CD1c-positive myeloid dendritic cell (primary cell): Measurements from ENCODE around the gene TAF7.
"Not testable (repeated sequence)": the region's sequence is repeated elsewhere in the genome, so short reads cannot be mapped to it uniquely, and the experiment has no call there.

Source experiments
- DNase-seq: peaks from one replicate; pipeline ENCODE4 v3.0.0-alpha.2; 2016; ENCODE audit errors: extremely low spot score

TAF7 gene, protein sequence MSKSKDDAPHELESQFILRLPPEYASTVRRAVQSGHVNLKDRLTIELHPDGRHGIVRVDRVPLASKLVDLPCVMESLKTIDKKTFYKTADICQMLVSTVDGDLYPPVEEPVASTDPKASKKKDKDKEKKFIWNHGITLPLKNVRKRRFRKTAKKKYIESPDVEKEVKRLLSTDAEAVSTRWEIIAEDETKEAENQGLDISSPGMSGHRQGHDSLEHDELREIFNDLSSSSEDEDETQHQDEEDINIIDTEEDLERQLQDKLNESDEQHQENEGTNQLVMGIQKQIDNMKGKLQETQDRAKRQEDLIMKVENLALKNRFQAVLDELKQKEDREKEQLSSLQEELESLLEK

DNA sequence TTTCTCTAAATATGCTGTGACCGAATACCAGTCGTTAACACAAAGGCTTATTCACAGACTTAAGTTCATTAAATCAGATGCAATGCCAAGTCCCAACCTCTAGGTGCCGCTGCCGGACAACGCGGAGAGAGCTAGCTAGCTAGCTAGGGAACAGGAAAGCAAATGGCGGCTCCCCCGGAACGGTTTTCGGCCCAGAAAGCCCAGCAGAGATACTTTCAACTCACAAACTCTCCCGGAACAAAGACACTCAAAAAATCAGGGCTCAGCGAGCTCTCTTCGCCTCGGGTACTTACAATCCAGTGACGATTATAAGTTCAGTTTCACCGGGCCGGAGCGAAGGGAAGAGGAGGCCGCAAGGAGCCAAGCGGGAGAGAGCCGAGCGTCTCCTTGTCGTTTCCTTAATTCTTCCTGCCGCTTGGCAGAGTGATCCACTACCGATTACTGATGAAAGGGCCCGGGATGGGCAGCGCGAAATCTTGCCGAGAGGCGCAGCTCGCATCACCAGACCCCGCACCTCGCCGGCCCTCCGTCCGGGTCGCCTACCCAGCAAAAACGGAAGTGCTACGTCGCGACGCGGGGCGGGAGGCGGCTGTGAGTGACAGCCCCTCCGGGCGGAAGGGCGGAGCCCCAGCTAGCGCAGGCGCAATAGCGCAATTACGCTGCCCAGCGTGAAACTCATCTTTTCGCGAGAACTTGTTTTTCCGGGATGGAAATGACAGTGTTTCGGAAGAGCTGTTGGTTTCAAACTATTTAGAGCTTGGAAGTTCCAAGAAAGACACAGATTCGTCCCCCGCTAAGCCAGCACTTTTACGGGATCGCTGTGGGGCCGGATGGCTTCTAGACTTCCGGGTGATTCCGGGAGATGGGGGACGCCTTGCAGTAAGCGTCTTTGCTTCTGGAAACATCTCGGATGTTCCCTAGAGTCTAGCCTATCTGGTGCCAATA is at the start of gene TAF7:
Gene TAF7, minus strand, starts transcription at position 560 of the 945 bp plus-strand sequence. CDS start 740 bp downstream, outside the sequence.
- DNase-seq, result peak; percentile 97

DNA sequence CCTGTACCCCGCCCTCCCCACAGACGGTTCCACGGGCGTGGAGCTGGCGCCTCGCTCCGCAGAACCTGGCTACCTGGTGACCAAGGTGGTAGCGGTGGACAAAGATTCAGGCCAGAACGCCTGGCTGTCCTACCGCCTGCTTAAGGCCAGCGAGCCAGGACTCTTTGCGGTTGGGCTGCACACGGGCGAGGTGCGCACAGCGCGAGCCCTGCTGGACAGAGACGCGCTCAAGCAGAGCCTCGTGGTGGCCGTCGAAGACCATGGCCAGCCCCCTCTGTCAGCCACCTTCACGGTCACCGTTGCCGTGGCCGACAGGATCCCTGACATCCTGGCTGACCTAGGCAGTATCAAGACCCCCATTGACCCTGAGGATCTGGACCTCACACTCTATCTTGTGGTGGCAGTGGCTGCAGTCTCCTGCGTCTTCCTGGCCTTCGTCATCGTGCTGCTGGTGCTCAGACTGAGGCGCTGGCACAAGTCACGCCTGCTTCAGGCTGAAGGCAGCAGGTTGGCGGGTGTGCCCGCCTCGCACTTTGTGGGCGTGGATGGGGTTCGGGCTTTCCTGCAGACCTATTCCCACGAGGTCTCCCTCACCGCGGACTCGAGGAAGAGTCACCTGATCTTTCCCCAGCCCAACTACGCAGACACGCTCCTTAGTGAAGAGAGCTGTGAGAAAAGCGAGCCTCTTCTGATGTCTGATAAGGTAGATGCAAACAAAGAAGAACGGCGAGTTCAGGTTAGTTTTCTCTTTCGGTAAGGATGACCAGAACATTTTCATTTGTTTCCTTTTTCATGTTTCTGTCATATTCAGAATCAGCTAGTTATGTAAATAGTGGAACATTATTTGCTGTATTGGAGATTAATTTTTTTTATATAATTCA is 45.7 kb upstream of the TAF7 start:
- no peak for DNase-seq

DNA sequence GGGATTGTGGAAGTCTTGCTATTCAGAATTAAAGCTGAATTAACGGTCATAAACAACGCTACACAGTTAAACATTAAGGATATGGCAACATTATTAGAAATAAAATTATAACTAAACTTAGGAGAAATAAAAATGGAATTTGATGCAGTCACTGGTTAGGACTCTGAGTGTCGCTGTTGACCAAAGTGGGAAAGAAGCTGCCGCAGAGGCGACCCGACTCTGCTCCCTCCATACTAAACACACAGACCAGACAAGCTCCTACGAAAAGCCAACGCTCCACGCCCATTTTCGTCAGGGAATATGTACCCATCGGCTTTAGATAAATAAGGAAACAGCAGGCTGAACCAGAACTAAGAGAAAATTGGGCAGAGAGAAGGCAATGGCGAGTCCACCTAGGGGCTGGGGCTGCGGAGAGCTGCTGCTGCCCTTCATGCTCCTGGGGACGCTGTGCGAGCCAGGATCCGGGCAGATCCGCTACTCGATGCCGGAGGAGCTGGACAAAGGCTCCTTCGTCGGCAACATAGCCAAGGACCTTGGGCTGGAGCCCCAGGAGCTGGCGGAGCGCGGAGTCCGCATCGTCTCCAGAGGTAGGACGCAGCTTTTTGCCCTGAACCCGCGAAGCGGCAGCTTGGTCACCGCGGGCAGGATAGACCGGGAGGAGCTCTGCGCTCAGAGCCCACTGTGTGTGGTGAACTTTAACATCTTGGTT is 43.5 kb upstream of the TAF7 start, which contains the start of gene PCDHGA5:
Gene PCDHGA5, plus strand, starts transcription at position 211 of the 709 bp plus-strand sequence. Its CDS starts 169 bp downstream, at position 380.
- no peak for DNase-seq

DNA sequence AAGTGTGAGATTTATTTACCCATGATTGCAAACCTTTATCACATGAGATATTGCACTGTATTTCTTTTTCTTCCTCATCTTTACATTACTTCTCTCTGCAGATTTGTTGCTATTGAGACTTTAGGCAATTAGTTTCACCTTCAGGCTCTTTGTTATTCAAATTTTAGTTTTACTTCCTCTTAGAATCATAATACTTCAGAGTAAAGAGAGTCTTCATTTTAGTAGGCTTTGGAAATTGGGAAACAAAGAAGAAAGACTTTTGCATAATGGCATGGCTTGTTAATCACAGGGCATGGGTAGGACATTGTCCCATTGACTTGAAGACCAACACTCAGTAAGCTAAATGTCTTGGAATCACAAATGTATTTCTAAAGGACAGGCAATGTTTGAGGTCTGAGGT is 42.1 kb upstream of the TAF7 start:
- no peak for DNase-seq

DNA sequence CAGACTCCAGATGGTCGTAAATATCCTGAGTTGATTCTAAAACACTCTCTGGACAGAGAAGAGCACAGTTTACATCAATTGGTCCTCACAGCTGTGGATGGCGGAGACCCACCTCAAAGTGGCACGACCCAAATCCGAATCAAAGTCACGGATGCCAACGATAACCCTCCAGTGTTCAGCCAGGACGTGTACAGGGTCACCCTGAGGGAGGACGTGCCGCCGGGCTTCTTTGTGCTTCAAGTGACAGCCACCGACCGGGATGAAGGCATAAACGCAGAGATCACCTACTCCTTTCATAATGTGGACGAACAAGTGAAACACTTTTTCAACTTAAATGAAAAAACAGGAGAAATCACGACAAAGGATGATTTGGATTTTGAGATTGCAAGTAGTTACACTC is 40.1 kb upstream of the TAF7 start:
- no peak for DNase-seq

DNA sequence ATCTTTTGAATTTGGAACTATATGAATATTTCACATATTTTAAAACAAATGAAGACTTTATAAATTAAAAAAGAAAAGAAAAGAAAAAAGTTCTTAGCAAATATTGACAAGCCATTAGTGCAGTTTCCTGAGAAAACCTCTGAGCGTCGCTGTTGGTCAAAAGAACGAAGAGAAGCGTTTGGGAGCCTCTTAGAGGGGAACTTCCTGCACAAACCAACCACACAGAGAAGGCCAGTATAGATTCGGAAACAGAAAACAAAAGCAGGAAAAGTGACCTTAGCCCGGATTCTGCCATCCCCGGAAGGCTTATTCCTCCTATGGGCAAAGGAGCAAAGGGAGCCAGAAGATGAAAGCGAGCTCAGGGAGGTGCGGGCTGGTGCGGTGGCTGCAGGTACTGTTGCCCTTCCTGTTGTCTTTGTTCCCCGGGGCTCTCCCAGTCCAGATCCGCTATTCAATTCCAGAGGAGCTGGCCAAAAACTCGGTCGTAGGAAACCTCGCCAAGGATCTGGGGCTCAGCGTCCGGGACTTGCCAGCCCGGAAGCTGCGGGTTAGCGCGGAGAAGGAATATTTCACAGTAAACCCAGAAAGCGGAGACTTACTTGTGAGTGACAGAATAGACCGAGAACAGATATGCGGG is 39.3 kb upstream of the TAF7 start, which contains the start of gene PCDHGB2:
Gene PCDHGB2, plus strand, starts transcription at position 205 of the 637 bp plus-strand sequence. Its CDS starts 142 bp downstream, at position 347.
- DNase-seq, result peak; percentile 49

DNA sequence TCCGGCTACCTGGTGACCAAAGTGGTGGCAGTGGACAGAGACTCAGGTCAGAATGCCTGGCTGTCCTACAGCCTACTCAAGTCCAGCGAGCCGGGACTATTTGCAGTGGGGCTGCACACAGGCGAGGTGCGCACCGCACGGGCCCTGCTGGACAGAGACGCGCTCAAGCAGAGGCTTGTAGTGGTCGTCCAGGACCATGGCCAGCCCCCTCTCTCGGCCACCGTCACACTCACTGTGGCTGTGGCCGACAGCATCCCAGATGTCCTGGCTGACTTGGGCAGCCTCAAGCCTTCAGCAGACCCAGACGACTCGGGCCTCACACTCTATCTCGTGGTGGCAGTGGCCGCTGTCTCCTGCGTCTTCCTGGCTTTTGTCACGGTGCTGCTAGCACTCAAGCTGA is 36.4 kb upstream of the TAF7 start:
- no peak for DNase-seq

DNA sequence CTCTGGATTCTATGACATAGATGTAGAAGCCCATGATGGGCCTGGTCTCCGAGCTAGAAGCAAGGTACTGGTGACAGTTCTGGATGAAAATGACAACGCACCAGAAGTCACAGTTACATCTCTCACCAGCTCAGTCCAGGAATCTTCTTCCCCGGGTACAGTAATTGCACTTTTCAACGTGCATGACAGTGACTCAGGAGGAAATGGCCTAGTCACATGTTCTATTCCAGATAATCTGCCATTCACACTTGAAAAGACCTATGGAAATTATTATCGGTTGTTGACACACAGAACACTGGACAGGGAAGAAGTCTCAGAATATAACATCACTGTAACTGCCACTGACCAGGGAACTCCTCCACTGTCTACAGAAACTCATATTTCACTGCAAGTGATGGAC is 35.5 kb upstream of the TAF7 start:
- no peak for DNase-seq

DNA sequence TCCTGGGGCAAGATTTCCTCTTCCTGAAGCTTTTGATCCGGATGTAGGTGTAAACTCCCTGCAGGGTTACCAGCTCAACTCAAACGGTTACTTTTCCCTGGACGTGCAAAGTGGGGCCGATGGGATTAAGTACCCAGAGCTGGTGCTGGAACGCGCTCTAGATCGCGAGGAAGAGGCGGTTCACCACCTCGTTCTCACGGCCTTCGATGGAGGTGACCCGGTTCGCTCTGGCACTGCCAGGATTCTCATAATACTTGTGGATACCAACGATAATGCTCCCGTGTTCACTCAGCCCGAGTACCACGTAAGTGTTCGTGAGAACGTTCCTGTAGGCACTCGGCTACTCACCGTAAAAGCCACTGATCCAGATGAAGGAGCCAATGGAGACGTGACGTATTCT is 35.1 kb upstream of the TAF7 start:
- DNase-seq, result no peak

DNA sequence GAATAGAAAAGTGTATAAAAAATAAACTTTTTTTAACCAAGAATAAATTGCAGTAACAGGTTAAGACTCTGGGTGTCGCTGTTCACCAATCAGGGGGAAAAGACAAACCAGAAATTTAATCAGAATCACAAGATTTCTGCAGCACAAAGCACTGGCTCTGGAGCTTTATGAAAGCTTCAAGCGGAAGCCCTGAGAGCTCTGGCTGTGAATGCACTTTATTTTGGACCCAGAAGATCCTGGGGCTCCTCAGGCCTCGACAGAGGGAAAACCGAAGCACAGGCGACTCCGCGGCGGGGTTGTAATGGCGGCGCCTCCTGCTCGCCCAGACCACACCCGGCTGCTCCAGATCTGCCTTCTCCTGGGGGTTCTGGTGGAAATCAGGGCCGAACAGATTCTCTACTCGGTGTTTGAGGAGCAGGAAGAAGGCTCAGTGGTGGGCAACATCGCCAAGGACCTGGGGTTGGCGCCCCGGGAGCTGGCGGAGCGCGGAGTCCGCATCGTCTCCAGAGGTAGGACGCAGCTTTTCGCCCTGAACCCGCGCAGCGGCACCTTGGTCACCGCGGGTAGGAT is 34.4 kb upstream of the TAF7 start, which contains the start of gene PCDHGA4:
Gene PCDHGA4, plus strand, starts transcription at position 122 of the 570 bp plus-strand sequence. Its CDS starts 87 bp downstream, at position 209.
- DNase-seq, result peak; percentile 19

DNA sequence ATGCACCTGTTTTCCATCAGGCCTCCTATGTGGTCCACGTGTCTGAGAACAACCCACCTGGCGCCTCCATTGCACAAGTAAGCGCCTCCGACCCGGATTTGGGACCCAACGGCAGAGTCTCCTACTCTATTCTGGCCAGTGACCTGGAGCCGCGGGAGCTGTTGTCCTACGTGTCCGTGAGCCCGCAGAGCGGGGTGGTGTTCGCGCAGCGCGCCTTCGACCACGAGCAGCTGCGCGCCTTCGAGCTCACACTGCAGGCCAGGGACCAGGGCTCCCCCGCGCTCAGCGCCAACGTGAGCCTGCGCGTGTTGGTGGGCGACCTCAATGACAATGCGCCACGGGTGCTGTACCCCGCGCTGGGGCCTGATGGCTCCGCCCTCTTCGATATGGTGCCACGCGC is 31.0 kb upstream of the TAF7 start:
- DNase-seq, result no peak

DNA sequence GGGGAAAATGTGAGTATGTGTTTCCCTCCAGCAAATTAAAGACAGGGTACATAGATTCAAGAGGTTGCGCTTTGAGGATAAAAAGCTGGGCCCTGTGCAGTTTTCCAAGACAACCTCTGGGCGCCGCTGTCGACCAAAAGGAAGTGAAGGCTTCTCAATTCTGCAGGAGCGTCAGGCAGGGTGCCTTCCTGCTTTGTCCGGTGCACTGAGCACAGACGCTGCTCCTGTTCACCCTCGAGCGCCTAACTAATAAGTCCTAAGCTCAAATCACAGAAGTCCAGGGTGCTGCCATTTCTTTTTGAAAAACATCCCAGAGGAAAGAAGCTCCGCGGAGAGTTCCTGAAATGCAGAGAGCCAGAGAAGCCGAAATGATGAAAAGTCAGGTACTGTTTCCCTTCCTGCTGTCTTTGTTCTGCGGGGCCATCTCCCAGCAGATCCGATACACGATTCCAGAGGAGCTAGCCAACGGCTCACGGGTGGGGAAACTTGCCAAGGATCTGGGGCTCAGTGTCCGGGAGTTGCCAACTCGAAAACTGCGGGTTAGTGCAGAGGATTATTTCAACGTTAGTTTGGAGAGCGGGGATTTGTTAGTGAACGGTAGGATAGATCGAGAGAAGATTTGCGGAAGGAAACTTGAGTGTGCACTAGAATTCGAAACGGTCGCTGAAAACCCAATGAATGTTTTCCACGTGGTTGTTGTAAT is 29.5 kb upstream of the TAF7 start, which contains the start of gene PCDHGB1:
Gene PCDHGB1, plus strand, starts transcription at position 183 of the 703 bp plus-strand sequence. Its CDS starts 162 bp downstream, at position 345.
- peak; percentile 47 for DNase-seq

DNA sequence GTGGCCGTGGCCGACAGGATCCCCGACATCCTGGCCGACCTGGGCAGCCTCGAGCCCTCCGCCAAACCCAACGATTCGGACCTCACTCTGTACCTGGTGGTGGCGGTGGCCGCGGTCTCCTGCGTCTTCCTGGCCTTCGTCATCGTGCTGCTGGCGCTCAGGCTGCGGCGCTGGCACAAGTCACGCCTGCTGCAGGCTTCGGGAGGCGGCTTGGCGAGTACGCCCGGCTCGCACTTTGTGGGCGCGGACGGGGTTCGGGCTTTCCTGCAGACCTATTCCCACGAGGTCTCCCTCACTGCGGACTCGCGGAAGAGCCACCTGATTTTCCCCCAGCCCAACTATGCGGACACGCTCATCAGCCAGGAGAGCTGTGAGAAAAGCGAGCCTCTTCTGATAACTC is 25.4 kb upstream of the TAF7 start:
- DNase-seq, result not testable (repeated sequence)

DNA sequence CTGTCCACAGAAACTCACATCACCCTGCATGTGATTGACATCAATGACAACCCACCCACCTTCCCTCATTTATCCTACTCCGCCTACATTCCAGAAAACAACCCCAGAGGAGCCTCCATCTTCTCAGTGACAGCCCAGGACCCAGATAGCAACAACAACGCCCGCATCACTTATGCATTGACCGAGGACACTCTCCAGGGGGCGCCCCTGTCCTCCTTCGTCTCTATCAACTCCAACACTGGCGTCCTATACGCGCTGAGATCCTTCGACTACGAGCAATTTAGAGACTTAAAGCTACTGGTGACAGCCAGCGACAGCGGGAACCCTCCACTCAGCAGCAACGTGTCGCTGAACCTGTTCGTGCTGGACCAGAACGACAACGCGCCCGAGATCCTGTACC is 24.7 kb upstream of the TAF7 start:
- DNase-seq, result no peak

DNA sequence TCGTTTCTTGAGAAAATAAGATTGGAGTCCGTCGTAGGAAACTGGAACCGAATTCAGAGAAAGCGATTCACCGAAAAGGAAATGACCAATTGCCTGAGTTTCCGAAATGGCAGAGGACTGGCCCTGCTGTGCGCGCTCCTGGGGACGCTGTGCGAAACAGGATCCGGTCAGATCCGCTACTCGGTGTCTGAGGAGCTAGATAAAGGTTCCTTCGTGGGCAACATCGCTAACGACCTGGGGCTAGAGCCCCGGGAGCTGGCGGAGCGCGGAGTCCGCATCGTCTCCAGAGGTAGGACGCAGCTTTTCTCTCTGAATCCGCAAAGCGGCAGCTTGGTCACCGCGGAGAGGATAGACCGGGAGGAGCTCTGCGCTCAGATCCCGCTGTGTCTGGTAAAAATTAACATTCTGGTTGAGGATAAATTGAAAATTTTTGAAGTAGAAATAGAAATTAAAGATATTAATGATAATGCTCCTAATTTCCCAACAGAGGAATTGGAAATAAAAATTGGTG is 23.4 kb upstream of the TAF7 start:
- DNase-seq, result no peak

DNA sequence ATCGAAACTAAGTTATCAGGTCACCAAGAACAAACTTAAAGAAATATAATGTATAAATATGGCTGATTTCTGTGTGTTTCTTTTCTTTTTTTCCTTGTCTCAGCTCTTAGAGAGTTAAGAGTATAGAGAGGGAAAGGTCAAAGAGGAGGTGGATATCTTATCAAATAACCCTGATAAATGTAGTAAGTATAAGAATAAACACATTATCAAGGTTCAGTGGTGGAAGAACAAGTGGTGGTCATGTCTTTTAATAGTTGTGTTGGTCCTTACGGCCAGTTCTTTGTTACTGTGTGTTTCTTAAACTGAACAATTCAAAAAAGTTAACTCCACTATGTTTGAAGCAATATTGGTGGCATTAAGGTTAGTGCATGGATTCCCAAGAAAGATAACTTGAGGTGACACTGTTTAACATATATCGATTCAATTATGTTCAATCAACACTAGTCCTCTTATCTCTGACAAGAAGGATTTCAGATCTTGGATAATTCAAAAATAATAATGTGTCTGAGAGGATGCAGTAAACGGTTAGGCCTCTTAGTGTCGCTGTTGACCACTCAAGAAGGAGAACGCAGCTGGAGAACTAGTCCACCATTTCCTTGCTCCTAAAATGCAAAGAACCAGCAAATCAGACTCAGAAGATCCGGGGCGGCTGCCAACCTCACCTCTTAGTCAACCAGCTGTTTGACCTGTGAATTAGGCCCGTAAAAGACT is 22.8 kb upstream of the TAF7 start, which contains the start of gene PCDHGA3:
Gene PCDHGA3, plus strand, starts transcription at position 588 of the 711 bp plus-strand sequence. CDS start 205 bp downstream, outside the sequence.
- DNase-seq, result peak; percentile 22

DNA sequence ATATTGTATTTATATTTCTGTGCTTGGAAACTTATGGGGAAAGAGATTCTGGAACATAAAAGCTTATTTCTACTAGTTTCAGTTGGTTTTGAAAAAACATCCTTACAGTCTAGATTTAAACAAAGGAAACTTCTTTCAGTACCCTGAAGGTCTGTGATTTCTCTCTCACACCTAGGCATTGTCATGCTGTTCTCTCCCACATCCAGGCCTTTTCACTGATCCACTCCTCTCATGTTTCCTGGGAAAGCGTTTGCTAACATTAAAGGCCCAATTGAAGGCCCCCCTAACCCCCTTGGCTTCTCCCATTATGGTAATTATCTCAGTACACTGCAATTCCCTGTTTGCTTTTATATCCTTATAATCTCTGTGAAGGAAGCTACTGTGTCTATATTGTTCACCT is 22.2 kb upstream of the TAF7 start:
- no peak for DNase-seq

DNA sequence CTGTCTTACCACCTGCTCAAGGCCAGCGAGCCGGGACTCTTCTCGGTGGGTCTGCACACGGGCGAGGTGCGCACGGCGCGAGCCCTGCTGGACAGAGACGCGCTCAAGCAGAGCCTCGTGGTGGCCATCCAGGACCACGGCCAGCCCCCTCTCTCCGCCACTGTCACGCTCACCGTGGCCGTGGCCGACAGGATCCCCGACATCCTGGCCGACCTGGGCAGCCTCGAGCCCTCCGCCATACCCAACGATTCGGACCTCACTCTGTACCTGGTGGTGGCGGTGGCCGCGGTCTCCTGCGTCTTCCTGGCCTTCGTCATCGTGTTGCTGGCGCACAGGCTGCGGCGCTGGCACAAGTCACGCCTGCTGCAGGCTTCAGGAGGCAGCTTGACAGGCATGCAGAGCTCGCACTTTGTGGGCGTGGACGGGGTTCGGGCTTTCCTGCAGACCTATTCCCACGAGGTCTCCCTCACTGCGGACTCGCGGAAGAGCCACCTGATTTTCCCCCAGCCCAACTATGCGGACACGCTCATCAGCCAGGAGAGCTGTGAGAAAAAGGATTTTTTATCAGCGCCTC is 20.3 kb upstream of the TAF7 start:
- not testable (repeated sequence) for DNase-seq
